B cell (primary cell): Measurements from ENCODE around the gene SRRM2. TPM values are rescaled to one million over a fixed set of nuclear protein-coding genes. Genes with fewer than 3 reads are reported as not detected.

Experiments
- ATAC-seq: fragments of 200-7000 bp; cut with Tn5 transposase; one replicate; pipeline ENCODE4 v1.10.0; 2021; ENCODE audit warnings: low read depth, mild to moderate bottlenecking, moderate number of reproducible peaks, moderate library complexity
- CTCF ChIA-PET: fragments of 350-600 bp; sonication (Branson Sonifier 250); formaldehyde crosslinking; loops from one replicate; lab custom pipeline; 2021; ENCODE audit warnings: antibody characterized with exemption, inconsistent platforms; lab: Charles Lee
- POLR2A ChIA-PET: fragments of 350-600 bp; sonication (Branson Sonifier 250); formaldehyde crosslinking; loops from one replicate; lab custom pipeline; 2021; ENCODE audit warnings: antibody characterized with exemption; lab: Charles Lee
- DNase-seq: peaks from one replicate; pipeline ENCODE4 v3.0.0; 2013
- H2AFZ ChIP-seq: 2 replicates; pipeline ENCODE4 v1.6.1; 2012; ENCODE audit warnings: mild to moderate bottlenecking, low read depth, low read length; ENCODE audit not compliant: insufficient read depth, poor library complexity, severe bottlenecking
- H3K27ac ChIP-seq, 2 donors: 1 replicate in 1 of 2; 2 replicates in 1 of 2; pipeline ENCODE4 v1.5.1; 2012 to 2013; ENCODE audit warnings: low read length in 2 of 2, mild to moderate bottlenecking in 2 of 2, moderate library complexity in 1 of 2
- H3K27me3 ChIP-seq, 4 experiments: fragments of 200-600 bp in 1 of 4; sonication (generic) in 1 of 4; replicated peaks in 1 of 4; 1 replicate in 2 of 4; 2 replicates in 2 of 4; pipeline versions ENCODE4 v1.6.1 to v1.7.0; 2013 to 2016; ENCODE audit warnings: low read length in 3 of 4, mild to moderate bottlenecking in 2 of 4, mixed read lengths in 1 of 4, moderate library complexity in 1 of 4; ENCODE audit not compliant: insufficient read depth in 4 of 4, control insufficient read depth in 3 of 4; ENCODE audit errors: control extremely low read depth in 1 of 4
- H3K36me3 ChIP-seq, 2 experiments: replicated peaks in 1 of 2; 1 replicate in 1 of 2; 2 replicates in 1 of 2; pipeline versions ENCODE4 v1.6.1 to v1.7.1; 2013; ENCODE audit warnings: low read length in 1 of 2; ENCODE audit not compliant: insufficient read depth in 2 of 2, control insufficient read depth in 1 of 2; ENCODE audit errors: control extremely low read depth in 1 of 2, extremely low read depth in 1 of 2
- H3K4me1 ChIP-seq, 2 donors: fragments of 200-600 bp in 1 of 2; sonication (generic) in 1 of 2; 1 replicate in 1 of 2; 2 replicates in 1 of 2; pipeline versions ENCODE4 v1.5.1 to v1.6.1; 2013 to 2017; ENCODE audit warnings: low read length in 2 of 2; ENCODE audit not compliant: control insufficient read depth in 2 of 2, insufficient read depth in 2 of 2
- H3K4me2 ChIP-seq: replicated peaks from 2 replicates; pipeline ENCODE3; 2012; ENCODE audit warnings: mild to moderate bottlenecking, low read depth, low read length; ENCODE audit not compliant: poor library complexity, severe bottlenecking
- H3K4me3 ChIP-seq, 5 experiments: fragments of 200-600 bp in 1 of 5; sonication (generic) in 1 of 5; 1 replicate in 3 of 5; 2 replicates in 2 of 5; pipeline versions ENCODE4 v1.5.1 to v1.7.0; 2011 to 2016; ENCODE audit warnings: low read length in 4 of 5, mild to moderate bottlenecking in 4 of 5, low read depth in 2 of 5, control low read depth in 1 of 5, moderate library complexity in 1 of 5; ENCODE audit not compliant: insufficient read depth in 1 of 5; ENCODE audit errors: control extremely low read depth in 1 of 5, extremely low read depth in 1 of 5
- H3K79me2 ChIP-seq: fragments of 200-600 bp; sonication (generic); one replicate; pipeline ENCODE4 v1.6.0; 2016; ENCODE audit warnings: low read length; ENCODE audit not compliant: control insufficient read depth, insufficient read depth
- H3K9ac ChIP-seq: fragments of 200-600 bp; sonication (generic); 2 replicates; pipeline ENCODE4 v1.6.1; 2017; ENCODE audit warnings: mild to moderate bottlenecking, low read length, moderate library complexity
- H3K9me3 ChIP-seq, 3 donors: one replicate each; pipeline versions ENCODE4 v1.6.1 to v1.7.1; 2013; ENCODE audit warnings: low read length in 2 of 3; ENCODE audit not compliant: control insufficient read depth in 2 of 3, insufficient read depth in 1 of 3; ENCODE audit errors: control extremely low read depth in 1 of 3
- H4K20me1 ChIP-seq: 2 replicates; pipeline ENCODE4 v1.6.0; 2012; ENCODE audit warnings: mild to moderate bottlenecking, low read length; ENCODE audit not compliant: insufficient read depth, control insufficient read depth, poor library complexity, severe bottlenecking
- H3K27ac Mint-ChIP-seq: one replicate; pipeline ENCODE4 v1.8.0; 2021; ENCODE audit warnings: mixed read lengths
- H3K27me3 Mint-ChIP-seq: one replicate; pipeline ENCODE4 v1.8.0; 2021; ENCODE audit warnings: mixed read lengths
- H3K4me1 Mint-ChIP-seq: one replicate; pipeline ENCODE4 v1.8.0; 2021; ENCODE audit warnings: mixed read lengths
- H3K4me3 Mint-ChIP-seq: one replicate; pipeline ENCODE4 v1.8.0; 2021; ENCODE audit warnings: mixed read lengths
- H3K9me3 Mint-ChIP-seq: one replicate; pipeline ENCODE4 v1.8.0; 2022; ENCODE audit warnings: mixed read lengths; ENCODE audit not compliant: insufficient read depth
- CTCF ChIP-seq: fragments of 200-600 bp; IDR thresholded peaks from one replicate; pipeline ENCODE4 v1.8.0; 2022; ENCODE audit warnings: antibody characterized with exemption, mild to moderate bottlenecking
- EZH2 ChIP-seq: IDR thresholded peaks from 2 replicates; pipeline ENCODE4 v1.6.1; 2012; ENCODE audit warnings: borderline replicate concordance, low read depth, mild to moderate bottlenecking, moderate library complexity, low read length; ENCODE audit not compliant: insufficient read depth, poor library complexity, severe bottlenecking
- WGBS: methylation state at CpG from one replicate; pipeline ENCODE4 v1.1.5; 2013; ENCODE audit warnings: missing lambda C conversion rate; ENCODE audit not compliant: insufficient coverage; 5-methylcytosine and 5-hydroxymethylcytosine counted together
- intact Hi-C: fragments of 100-400 bp; cut with micrococcal nuclease; formaldehyde crosslinking; loops from one replicate; pipeline ENCODE4 v1.10.0; 2022
- polyA plus RNA-seq: library from polyadenylated mRNA; depleted of rRNA; stranded (reverse); fragments of >200 nt; gene quantifications from 2 replicates; pipeline ENCODE4 v1.2.3, GENCODE V29; 2012
- total RNA-seq, 2 donors: library from RNA; stranded (reverse); fragments of 120-200 nt in 1 of 2; gene quantifications; 1 replicate in 1 of 2; 2 replicates in 1 of 2; pipeline versions ENCODE4 v1.2.3 to v1.2.4, GENCODE V29; 2013 to 2022

Gene SRRM2
- total and polyA plus RNA-seq, 2 donors (not counting 1 experiment from before 2014, with no cell fraction given) = 1,485 to 1,879 TPM

- Histone ChIP-seq H2AFZ (no peak overlapping the region), H3K9me3 (no peaks in the 10 kb centered on the region), H3K4me2 (no peak overlapping the region), H3K4me1 (peaks cover 3 to 12% of the 10 kb centered on the region in 2 donors), H3K9ac (no peak overlapping the region), H3K79me2 (no peaks in the 10 kb centered on the region), H4K20me1 (no peaks in the 10 kb centered on the region), H3K27ac (no peak overlapping the region), H3K36me3 (no peaks in the 10 kb centered on the region), H3K4me3 (no peak overlapping the region), H3K27me3 (peaks cover 0 to 12% (median 4%) of the 10 kb centered on the region in 4 experiments)
- ChIA-PET CTCF (interaction anchor here (0.6 kb wide), 1 partner anchor 74 kb away, joined by 3 read pairs; no protein-coding TSS in a partner anchor), POLR2A (no interaction called here)
- no peaks in the 10 kb centered on the region for H3K9me3 Mint-ChIP-seq
- 91% methylated on average over 4 of the region's 7 CpGs for WGBS
- peaks cover 12% of the 10 kb centered on the region for H3K27me3 Mint-ChIP-seq
- no peak for TF ChIP-seq CTCF
- intact Hi-C loops = no loop called here
- ATAC-seq (no peak), DNase-seq (no peak)
- H3K27ac Mint-ChIP-seq = no peak overlapping the region
- no peak overlapping the region for H3K4me3 Mint-ChIP-seq
- H3K4me1 Mint-ChIP-seq = peaks cover 4% of the 10 kb centered on the region
These were observed 28.3 kb upstream of the SRRM2 start for GRCh38 chr16:2724088-2724676.

- intact Hi-C loops = no loop called here
- peaks cover 4% of the 10 kb centered on the region for H3K4me1 Mint-ChIP-seq
- H3K27me3 ChIP-seq = peaks cover 0 to 12% (median 4%) of the 10 kb centered on the region in 4 experiments
- no peak overlapping the region for H3K27ac Mint-ChIP-seq
- no peak overlapping the region for H3K4me3 Mint-ChIP-seq
- DNase-seq (no peak), ATAC-seq (no peak)
- H4K20me1 ChIP-seq = no peaks in the 10 kb centered on the region
- no peaks in the 10 kb centered on the region for H3K9me3 Mint-ChIP-seq
- ChIA-PET POLR2A (no interaction called here), CTCF (interaction anchor here (0.6 kb wide), 1 partner anchor 75 kb away, joined by 3 read pairs; no protein-coding TSS in a partner anchor)
- H3K36me3 ChIP-seq = no peaks in the 10 kb centered on the region
- no peak overlapping the region for H2AFZ ChIP-seq
- WGBS = 79% methylated on average over 13 of the region's 16 CpGs
- no peak overlapping the region for H3K4me2 ChIP-seq
- H3K79me2 ChIP-seq = no peaks in the 10 kb centered on the region
- H3K9me3 ChIP-seq = no peaks in the 10 kb centered on the region
- TF ChIP-seq EZH2 (no peak), CTCF (no peak)
- peaks cover 12% of the 10 kb centered on the region for H3K27me3 Mint-ChIP-seq
- no peak overlapping the region for H3K9ac ChIP-seq
- H3K27ac ChIP-seq = no peak overlapping the region
- peaks cover 3 to 12% of the 10 kb centered on the region in 2 donors for H3K4me1 ChIP-seq
- no peak overlapping the region for H3K4me3 ChIP-seq
These were observed 27.6 kb upstream of the SRRM2 start for GRCh38 chr16:2724816-2725348.
